HG03342 (cell line): ENCODE data around the gene RETREG1.

Source experiments
- ATAC-seq: cut with Tn5 transposase; IDR thresholded peaks from one replicate; pipeline ENCODE4 v1.9.1; 2021; ENCODE audit warnings: mild to moderate bottlenecking, moderate library complexity; ENCODE audit not compliant: unreplicated experiment

RETREG1 gene

DNA sequence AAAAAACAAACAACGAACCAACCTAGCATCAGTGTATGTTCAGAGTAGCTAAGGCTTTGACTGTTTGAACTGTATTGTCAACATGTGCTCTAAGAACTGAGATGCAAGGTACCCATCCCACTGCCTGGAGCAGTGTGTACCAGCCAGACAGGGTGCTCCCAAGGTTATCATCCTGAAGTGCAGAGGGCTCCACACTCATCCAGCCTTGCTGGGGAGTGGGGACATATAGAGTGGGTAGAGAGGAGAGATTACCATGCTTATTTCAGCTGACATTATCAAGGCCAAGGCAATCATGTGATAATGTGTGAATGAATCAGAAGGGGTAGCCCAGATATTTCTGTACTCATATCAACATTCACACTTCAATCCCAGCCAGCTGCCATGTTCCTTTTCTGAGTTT is 82.5 kb downstream of the RETREG1 start:
- no peak for ATAC-seq

- no peak for ATAC-seq
Observed at GRCh38 chr5:16531063-16531648, 85.6 kb downstream of the RETREG1 start.

DNA sequence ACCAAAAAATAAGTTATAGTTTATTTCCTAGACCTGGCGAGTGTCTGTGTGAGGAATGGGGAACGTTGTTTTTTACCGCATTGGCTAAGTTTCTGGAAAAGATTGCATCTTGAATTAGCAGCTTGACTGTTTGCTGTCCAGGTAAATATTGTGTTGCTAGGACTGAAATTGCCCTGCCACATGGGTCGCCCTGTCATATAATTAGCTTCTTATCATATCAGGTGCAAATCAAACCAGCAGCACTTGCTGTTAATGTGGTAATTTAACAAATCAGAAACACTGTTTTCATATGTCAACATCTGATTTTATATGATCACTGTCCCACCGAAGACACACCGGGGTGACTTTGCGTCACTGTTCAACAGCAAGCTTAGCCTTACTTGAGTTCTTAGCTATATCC is 87.5 kb downstream of the RETREG1 start:
- no peak for ATAC-seq

DNA sequence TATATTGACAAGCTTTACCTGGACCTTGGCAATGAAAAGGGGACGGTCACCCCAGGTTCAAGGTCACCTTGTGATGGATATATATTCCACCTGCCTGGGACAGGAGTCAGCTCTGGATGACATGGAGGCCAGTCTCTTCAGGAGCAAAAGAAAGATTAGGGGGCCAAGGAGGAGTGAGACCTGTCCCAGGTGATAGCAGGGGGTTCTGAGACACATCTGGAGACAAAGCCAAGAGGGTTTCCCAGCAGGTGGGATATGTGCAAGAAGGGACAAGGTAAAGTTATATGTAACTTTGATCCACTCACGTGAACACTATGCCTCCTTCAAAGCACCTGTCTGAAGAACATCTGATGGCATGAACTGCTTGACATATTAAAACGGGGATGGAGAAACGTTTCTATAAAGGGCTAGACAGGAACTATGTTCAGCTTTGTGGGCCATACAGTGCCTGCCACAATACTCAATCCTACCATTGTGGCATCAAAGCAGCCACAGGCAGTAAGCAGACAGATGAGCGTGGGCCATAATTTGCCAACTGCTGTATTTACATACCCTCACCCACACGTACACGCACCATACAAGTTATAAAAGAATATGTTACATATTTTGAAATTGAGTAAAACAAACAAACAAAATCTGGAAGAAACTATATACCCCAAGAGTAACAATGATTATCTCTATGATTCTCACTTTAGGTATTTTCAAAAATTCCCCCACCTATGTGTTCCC is 88.3 kb downstream of the RETREG1 start:
- no peak for ATAC-seq

GRCh38 chr5:16525651-16526050 is 91.1 kb downstream of the RETREG1 start:
- no peak for ATAC-seq

DNA sequence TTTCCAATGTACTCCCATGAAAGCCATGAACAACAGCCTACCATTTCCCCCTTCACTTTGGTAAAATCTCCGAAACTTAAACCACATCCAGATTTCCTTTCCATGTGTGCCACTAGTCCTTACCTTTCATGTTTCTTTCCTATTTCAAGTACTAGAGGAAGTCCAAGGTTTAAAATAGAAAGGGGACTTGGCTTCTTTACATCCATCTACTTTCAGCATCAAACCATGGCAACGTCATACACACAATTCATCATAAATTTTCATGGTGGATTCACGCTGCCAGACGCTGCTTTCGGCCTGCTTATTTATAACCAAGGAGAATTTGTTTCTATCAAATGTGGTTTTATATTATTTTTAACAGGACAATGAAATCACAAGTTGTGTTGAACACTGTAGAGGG is 92.5 kb downstream of the RETREG1 start:
- no peak for ATAC-seq

- no peak for ATAC-seq
Observed at GRCh38 chr5:16521521-16522483, 95.0 kb downstream of the RETREG1 start.

- no peak for ATAC-seq
Observed at GRCh38 chr5:16520841-16521240, 96.0 kb downstream of the RETREG1 start.

DNA sequence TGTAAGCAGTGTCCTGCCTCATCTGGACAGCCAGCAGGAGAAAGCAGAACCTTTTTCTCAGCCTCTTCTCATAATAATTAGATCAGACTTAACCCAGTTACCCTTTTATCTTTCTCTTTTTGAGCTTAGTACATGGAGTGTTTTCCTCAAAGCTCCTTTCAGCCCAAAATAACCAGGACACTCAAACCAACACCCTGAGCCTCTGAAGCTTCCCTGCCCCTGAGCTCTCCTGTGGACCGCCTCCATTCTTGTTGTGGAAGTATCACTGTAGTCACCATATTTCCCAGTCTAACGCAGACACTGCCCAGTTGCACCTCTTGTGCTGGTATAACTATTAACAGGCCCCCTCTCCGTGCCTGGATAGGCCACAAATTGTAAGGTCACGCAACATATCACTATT is 97.4 kb downstream of the RETREG1 start:
- ATAC-seq = no peak

DNA sequence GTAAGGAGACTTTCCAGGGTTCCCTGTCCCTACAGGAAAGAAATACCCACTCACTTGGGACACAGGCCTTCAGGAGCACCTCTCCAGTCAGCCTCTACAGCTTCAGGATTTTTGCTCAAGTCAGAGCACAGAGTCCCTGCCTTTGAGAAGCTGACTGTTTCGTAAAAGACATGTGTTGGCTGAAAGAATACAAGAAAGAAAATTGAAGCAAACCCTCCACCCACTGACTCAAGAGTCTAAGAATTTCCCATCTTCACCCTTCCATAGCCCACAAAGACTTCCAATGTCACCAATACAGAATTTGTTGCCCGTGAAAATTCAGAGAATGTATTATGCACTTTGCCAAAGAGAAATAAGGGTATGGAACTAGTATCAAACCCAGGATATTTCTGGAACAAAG is 98.2 kb downstream of the RETREG1 start:
- no peak for ATAC-seq

- no peak for ATAC-seq
Observed at GRCh38 chr5:16515532-16515931, 101.3 kb downstream of the RETREG1 start.

- no peak for ATAC-seq
Observed at GRCh38 chr5:16510098-16510497, 106.7 kb downstream of the RETREG1 start.

- ATAC-seq = no peak
Observed at GRCh38 chr5:16508730-16509531, 107.9 kb downstream of the RETREG1 start.

GRCh38 chr5:16507716-16508115 is 109.1 kb downstream of the RETREG1 start:
- no peak for ATAC-seq

DNA sequence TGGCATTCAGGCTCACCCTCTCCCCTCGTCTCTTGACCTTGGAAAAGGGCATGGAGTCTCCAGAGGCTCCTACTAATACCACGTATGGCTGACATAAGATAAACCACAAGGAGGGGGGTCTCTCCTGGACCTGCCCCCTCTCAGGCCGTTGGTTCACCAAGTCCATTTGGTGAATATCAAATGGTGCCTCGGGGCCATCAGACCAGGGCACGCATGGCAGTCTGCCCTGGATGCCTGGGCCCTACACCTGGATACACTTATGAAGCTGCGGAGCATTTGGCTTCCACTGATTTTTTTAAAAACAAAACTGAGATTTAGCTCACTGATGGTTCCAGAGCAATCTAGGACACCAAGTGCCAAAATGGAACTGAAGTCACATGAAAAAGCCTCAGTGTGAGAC is 110.9 kb downstream of the RETREG1 start:
- no peak for ATAC-seq

GRCh38 chr5:16505140-16505891 is 111.5 kb downstream of the RETREG1 start:
- no peak for ATAC-seq

DNA sequence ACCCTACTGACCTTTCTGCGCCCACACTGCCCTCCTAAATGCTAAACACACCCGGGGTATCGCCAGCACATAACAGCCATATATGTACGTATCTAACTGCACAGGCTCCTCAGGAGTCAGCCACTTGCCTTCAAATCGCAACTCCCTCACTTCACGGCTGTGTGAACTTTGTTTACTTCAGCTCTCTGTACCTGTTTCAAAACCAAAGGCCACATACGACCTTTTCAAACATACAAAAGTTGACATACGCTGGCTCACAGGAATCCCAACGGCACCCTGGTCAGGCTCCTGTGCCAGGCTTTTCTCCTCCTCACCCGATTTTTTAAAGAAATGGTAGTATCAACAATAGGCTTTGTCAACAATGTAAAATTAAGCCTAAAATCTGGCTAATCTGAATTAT is 112.2 kb downstream of the RETREG1 start:
- no peak for ATAC-seq

DNA sequence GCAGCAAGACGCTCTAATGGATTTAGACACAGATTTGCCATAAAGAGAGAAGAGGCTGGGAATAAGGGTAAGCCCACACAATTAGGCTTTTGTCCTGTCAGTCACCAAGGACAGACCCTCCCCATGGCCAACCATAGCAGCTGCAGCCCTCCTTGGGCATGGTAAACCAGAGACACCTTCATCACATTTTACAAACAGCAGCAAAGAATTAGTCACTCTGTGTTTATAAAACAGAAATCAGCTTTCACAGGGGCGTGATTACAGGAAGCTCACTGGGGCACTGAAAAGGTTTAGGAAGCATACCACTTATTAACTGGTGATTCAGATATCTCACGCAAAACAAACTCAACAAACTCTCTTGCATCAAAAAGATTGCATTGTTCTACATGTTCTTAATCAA is 113.9 kb downstream of the RETREG1 start:
- ATAC-seq = no peak

DNA sequence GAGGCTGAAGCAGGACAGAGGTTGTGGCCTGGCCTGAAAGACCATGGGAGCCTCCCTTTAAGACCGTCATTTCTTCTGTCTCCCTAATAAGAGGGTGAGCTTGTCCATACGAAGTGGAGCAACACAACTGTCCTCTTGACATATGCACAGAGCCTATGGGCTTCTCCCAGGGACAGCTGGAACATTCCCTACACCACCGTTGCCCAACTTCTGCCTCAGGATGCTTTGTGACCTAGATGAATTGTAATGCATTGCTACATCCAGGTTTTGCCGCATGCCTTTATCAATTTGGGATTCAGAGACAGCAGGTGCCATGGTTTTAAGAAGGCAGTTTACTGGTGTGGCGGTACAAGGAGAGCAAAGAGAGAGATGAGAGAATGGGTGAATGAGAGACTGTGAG is 116.8 kb downstream of the RETREG1 start:
- no peak for ATAC-seq

DNA sequence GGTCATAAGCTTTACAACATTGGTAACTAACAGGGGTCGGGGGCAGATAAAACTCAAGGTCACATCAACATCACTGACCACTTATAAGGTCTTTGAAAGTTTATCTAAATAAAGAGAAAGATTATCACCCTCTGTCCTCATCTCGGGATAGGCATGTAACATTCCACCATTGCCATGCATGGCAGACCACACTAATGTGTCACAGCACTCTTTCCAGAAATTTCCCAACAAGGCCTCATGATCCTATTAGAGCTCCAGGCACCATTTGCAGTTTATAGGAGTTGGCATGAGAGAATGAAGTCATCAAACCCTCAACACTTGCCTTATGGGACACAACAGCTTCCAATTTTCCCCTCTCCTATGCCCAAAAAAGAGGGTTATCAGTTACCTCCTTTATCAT is 119.3 kb downstream of the RETREG1 start:
- no peak for ATAC-seq
